Neural progenitor cell (in vitro differentiated cells): Measurements from ENCODE around the gene ARMC9. TPM values are rescaled to one million over a fixed set of nuclear protein-coding genes. Genes with fewer than 3 reads are reported as not detected.
"Not testable (repeated sequence)": the region's sequence is repeated elsewhere in the genome, so short reads cannot be mapped to it uniquely, and the experiment has no call there.

Experiments
- DNase-seq: peaks from one replicate; pipeline ENCODE4 v3.0.0-alpha.2; 2016; ENCODE audit warnings: low spot score
- H2AFZ ChIP-seq: fragments of 200-600 bp; sonication (generic); replicated peaks from 2 replicates; pipeline ENCODE4 v1.6.1; 2016; ENCODE audit warnings: antibody characterized with exemption
- H3F3A ChIP-seq: fragments of 200-600 bp; sonication (generic); 2 replicates; pipeline ENCODE4 v1.6.1; 2016; ENCODE audit warnings: antibody characterized with exemption, low read depth
- H3K27ac ChIP-seq: fragments of 200-600 bp; sonication (generic); 2 replicates; pipeline ENCODE4 v1.5.1; 2016; ENCODE audit warnings: mild to moderate bottlenecking
- H3K27me3 ChIP-seq: fragments of 200-600 bp; sonication (generic); 2 replicates; pipeline ENCODE4 v1.6.1; 2016; ENCODE audit warnings: mild to moderate bottlenecking, moderate library complexity
- H3K36me3 ChIP-seq: fragments of 200-600 bp; sonication (generic); 2 replicates; pipeline ENCODE4 v1.5.1; 2016
- H3K4me1 ChIP-seq: fragments of 200-600 bp; sonication (generic); 2 replicates; pipeline ENCODE4 v1.6.1; 2016; ENCODE audit warnings: mixed run types
- H3K4me2 ChIP-seq: fragments of 200-600 bp; sonication (generic); 2 replicates; pipeline ENCODE4 v1.6.1; 2016
- H3K4me3 ChIP-seq: fragments of 200-600 bp; sonication (generic); 2 replicates; pipeline ENCODE4 v1.5.1; 2016
- H3K79me2 ChIP-seq: fragments of 200-600 bp; sonication (generic); 2 replicates; pipeline ENCODE4 v1.6.1; 2016; ENCODE audit warnings: low read depth
- H3K9ac ChIP-seq: fragments of 200-600 bp; sonication (generic); 2 replicates; pipeline ENCODE4 v1.6.1; 2016
- H3K9me3 ChIP-seq: fragments of 200-600 bp; sonication (generic); 2 replicates; pipeline ENCODE4 v1.5.1; 2016; ENCODE audit warnings: low read depth
- H4K20me1 ChIP-seq: fragments of 200-600 bp; sonication (generic); 2 replicates; pipeline ENCODE4 v1.6.1; 2016; ENCODE audit warnings: low read depth
- H3K27ac Mint-ChIP-seq: 3 replicates; pipeline ENCODE4 v1.8.0; 2021; ENCODE audit warnings: mixed read lengths
- H3K27me3 Mint-ChIP-seq: 2 replicates; pipeline ENCODE4 v1.8.0; 2022; ENCODE audit warnings: low read depth, mild to moderate bottlenecking, inconsistent platforms, moderate library complexity, mixed read lengths; ENCODE audit not compliant: insufficient read depth
- H3K36me3 Mint-ChIP-seq: 3 replicates; pipeline ENCODE4 v1.8.0; 2021; ENCODE audit warnings: mixed read lengths
- H3K4me1 Mint-ChIP-seq: 3 replicates; pipeline ENCODE4 v1.8.0; 2021; ENCODE audit warnings: mixed read lengths
- H3K4me3 Mint-ChIP-seq: 3 replicates; pipeline ENCODE4 v1.8.0; 2021; ENCODE audit warnings: mild to moderate bottlenecking, moderate library complexity, mixed read lengths
- H3K9me3 Mint-ChIP-seq: 3 replicates; pipeline ENCODE4 v1.8.0; 2020; ENCODE audit warnings: mixed read lengths
- EZH2 ChIP-seq: fragments of 200-600 bp; sonication (generic); IDR thresholded peaks from 2 replicates; pipeline ENCODE4 v1.6.1; 2017; ENCODE audit warnings: antibody characterized with exemption, mild to moderate bottlenecking, moderate library complexity
- EZH2phosphoT487 ChIP-seq: fragments of 200-600 bp; sonication (generic); IDR thresholded peaks from 2 replicates; pipeline ENCODE4 v1.6.1; 2017; ENCODE audit warnings: antibody characterized with exemption
- total RNA-seq: library from RNA; depleted of rRNA; stranded (reverse); fragments of >200 nt; gene quantifications from 2 replicates; pipeline ENCODE4 v1.2.3, GENCODE V29; 2015; ENCODE audit warnings: low replicate concordance
- TF ChIP-seq, protein P1 (sequence below): fragments of 200-600 bp; sonication (generic); IDR thresholded peaks from 2 replicates; pipeline ENCODE4 v1.5.1; 2017; ENCODE audit warnings: antibody characterized with exemption, mild to moderate bottlenecking

ARMC9 gene
- total RNA-seq, 1 donor from 2014 or later, result 45.8 TPM

DNA sequence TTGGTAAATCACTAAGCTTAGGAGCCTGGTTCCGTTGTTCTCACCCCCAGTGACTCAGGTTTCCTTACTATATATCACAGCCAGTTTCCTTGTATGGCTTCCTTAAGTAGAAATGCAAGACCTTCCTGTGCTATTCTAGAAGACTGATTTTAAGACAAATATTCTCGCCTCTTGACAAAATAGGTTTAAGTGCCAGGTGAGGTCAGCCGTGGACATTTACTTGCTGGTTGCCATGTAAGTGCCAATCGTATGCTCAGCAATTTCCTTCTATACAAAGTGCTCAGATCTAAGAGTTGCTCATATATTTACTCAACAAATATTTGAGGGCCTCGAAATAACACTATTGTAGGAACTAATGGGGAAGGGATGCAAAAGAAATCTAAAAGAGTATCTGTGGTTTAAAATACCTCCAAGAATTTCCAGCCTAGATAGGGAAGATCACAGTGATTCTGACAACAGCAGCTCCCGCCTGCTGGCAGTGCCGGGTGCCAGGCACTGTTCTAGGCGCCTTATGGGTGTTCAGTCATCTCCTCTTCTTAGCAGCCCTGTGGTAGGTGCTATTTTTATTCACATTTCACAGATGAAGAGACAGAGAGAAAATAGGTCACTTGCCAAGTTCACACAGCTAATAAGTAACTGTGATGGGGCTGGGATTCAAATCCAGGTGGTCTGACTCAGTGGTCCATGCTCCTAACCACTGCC lies 101.7 kb downstream of the ARMC9 start:
- Histone ChIP-seq H3K36me3 (no peaks in the 10 kb centered on the region), H3K4me2 (no peak overlapping the region), H3K27ac (no peak overlapping the region), H3F3A (peaks cover 21% of the 10 kb centered on the region), H3K4me3 (no peak overlapping the region), H3K79me2 (no peaks in the 10 kb centered on the region), H2AFZ (no peak overlapping the region), H4K20me1 (no peaks in the 10 kb centered on the region), H3K9ac (no peak overlapping the region), H3K9me3 (no peaks in the 10 kb centered on the region), H3K4me1 (peaks cover 16% of the 10 kb centered on the region), H3K27me3 (no peaks in the 10 kb centered on the region)
- no peaks in the 10 kb centered on the region for H3K9me3 Mint-ChIP-seq
- peaks cover 33% of the 10 kb centered on the region for H3K4me1 Mint-ChIP-seq
- DNase-seq, result no peak
- peaks cover 2% of the 10 kb centered on the region for H3K27me3 Mint-ChIP-seq
- TF ChIP-seq, protein P1, sequence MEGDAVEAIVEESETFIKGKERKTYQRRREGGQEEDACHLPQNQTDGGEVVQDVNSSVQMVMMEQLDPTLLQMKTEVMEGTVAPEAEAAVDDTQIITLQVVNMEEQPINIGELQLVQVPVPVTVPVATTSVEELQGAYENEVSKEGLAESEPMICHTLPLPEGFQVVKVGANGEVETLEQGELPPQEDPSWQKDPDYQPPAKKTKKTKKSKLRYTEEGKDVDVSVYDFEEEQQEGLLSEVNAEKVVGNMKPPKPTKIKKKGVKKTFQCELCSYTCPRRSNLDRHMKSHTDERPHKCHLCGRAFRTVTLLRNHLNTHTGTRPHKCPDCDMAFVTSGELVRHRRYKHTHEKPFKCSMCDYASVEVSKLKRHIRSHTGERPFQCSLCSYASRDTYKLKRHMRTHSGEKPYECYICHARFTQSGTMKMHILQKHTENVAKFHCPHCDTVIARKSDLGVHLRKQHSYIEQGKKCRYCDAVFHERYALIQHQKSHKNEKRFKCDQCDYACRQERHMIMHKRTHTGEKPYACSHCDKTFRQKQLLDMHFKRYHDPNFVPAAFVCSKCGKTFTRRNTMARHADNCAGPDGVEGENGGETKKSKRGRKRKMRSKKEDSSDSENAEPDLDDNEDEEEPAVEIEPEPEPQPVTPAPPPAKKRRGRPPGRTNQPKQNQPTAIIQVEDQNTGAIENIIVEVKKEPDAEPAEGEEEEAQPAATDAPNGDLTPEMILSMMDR, result no peak
- TF ChIP-seq EZH2 (no peak), EZH2phosphoT487 (no peak)
- no peak overlapping the region for H3K4me3 Mint-ChIP-seq
- H3K36me3 Mint-ChIP-seq, result peaks cover 11% of the 10 kb centered on the region
- H3K27ac Mint-ChIP-seq, result no peak overlapping the region

DNA sequence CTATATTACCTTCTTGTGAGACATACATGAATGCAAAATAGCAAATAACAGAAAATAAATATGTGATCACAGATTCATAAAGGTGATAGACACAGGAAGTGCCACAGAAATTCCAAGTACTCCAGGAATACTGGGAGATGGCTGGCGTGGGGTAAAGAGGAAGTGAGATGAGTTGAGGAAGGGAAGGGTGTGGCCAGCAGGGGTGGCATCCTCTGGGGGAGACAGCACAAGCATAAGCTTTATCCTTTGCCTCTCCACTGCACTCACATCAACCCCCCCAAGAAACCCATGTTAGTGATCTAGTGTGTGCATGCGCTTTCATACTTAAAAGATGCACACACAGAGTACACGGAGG lies 102.3 kb downstream of the ARMC9 start:
- no peak overlapping the region for H3K9ac ChIP-seq
- Mint-ChIP-seq H3K27me3 (peaks cover 2% of the 10 kb centered on the region), H3K9me3 (no peaks in the 10 kb centered on the region), H3K27ac (no peak overlapping the region), H3K4me3 (no peak overlapping the region), H3K4me1 (peaks cover 31% of the 10 kb centered on the region), H3K36me3 (peaks cover 13% of the 10 kb centered on the region)
- peaks cover 16% of the 10 kb centered on the region for H3K4me1 ChIP-seq
- TF ChIP-seq, protein P1, result no peak
- TF ChIP-seq EZH2phosphoT487 (no peak), EZH2 (no peak)
- no peaks in the 10 kb centered on the region for H3K36me3 ChIP-seq
- no peaks in the 10 kb centered on the region for H4K20me1 ChIP-seq
- no peaks in the 10 kb centered on the region for H3K79me2 ChIP-seq
- H3K4me2 ChIP-seq, result no peak overlapping the region
- H3K9me3 ChIP-seq, result no peaks in the 10 kb centered on the region
- no peak overlapping the region for H3K4me3 ChIP-seq
- H3K27ac ChIP-seq, result no peak overlapping the region
- H2AFZ ChIP-seq, result no peak overlapping the region
- H3K27me3 ChIP-seq, result no peaks in the 10 kb centered on the region
- peaks cover 19% of the 10 kb centered on the region for H3F3A ChIP-seq
- no peak for DNase-seq

DNA sequence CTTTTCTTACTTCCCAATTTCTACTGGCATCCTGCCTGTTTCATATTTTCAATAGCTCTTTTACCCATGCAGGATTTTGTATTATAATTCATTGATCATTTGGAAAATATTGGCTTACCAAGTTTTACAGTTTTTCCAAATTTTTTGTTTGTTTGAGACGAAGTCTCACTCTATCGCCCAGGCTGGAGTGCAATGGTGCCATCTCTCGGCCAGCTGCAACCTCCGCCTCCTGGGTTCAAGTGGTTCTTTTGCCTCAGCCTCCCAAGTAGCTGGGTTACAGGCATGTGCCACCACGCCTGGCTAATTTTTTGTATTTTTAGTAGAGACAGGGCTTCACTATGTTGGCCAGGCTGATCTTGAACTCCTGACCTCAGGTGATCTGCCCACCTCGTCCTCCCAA lies 105.8 kb downstream of the ARMC9 start:
- not testable (repeated sequence) for H3K36me3 ChIP-seq

DNA sequence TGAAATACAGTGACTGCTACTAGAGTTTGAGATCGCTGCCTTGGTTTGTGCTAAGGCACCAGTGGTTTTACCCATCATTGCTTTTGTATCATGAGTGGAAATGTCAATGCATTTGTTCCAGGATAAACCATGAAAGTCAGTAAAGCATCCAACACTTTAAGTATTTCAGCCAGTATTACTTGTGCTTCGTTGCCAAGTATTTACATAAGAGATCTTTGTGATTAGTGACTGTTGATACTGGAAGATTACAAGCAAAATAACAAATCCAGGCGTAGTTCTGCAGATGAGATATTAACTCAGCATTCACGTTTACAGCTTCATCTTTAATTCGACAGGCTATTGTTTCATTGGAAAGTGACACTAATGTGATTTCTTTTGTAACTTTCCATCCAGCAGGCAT lies 106.8 kb downstream of the ARMC9 start:
- no peak for DNase-seq
- no peak overlapping the region for H2AFZ ChIP-seq
- peaks cover 8% of the 10 kb centered on the region for H3F3A ChIP-seq
- Mint-ChIP-seq H3K9me3 (no peaks in the 10 kb centered on the region), H3K4me3 (no peak overlapping the region), H3K4me1 (peaks cover 15% of the 10 kb centered on the region), H3K27me3 (no peaks in the 10 kb centered on the region), H3K27ac (no peak overlapping the region), H3K36me3 (peaks cover 18% of the 10 kb centered on the region)
- H3K4me2 ChIP-seq, result no peak overlapping the region
- peaks cover 13% of the 10 kb centered on the region for H3K4me1 ChIP-seq
- TF ChIP-seq EZH2phosphoT487 (no peak), EZH2 (no peak)
- TF ChIP-seq, protein P1, result no peak
- no peak overlapping the region for H3K4me3 ChIP-seq
- H3K9ac ChIP-seq, result no peak overlapping the region
- no peaks in the 10 kb centered on the region for H3K36me3 ChIP-seq
- no peaks in the 10 kb centered on the region for H3K27me3 ChIP-seq
- H3K9me3 ChIP-seq, result no peaks in the 10 kb centered on the region
- no peaks in the 10 kb centered on the region for H3K79me2 ChIP-seq
- no peaks in the 10 kb centered on the region for H4K20me1 ChIP-seq
- H3K27ac ChIP-seq, result no peak overlapping the region

More for the DNA sequence above, 105.8 kb downstream of the ARMC9 start:
- H3K4me1 ChIP-seq, result peaks cover 13% of the 10 kb centered on the region
- H3K9ac ChIP-seq, H3F3A ChIP-seq, H2AFZ ChIP-seq, H3K27ac ChIP-seq, H4K20me1 ChIP-seq, H3K4me2 ChIP-seq, H3K9me3 Mint-ChIP-seq, H3K9me3 ChIP-seq, H3K27me3 Mint-ChIP-seq, H3K4me3 Mint-ChIP-seq, H3K4me3 ChIP-seq, H3K27ac Mint-ChIP-seq, H3K79me2 ChIP-seq, H3K27me3 ChIP-seq, DNase-seq: not testable (repeated sequence)
- H3K36me3 Mint-ChIP-seq, result peaks cover 18% of the 10 kb centered on the region
- peaks cover 19% of the 10 kb centered on the region for H3K4me1 Mint-ChIP-seq
